Astrocyte (in vitro differentiated cells and primary cell): ENCODE measurements around the gene ARHGAP24.

Experiments used
- CTCF ChIP-seq: IDR thresholded peaks from 2 replicates; pipeline ENCODE4 v1.5.1; 2011; ENCODE audit warnings: low read depth, mild to moderate bottlenecking, inconsistent platforms, low read length, moderate library complexity; ENCODE audit not compliant: insufficient read depth
- EZH2 ChIP-seq: IDR thresholded peaks from 2 replicates; pipeline ENCODE4 v1.6.1; 2012; ENCODE audit warnings: mild to moderate bottlenecking, low read length, inconsistent platforms; ENCODE audit not compliant: insufficient read depth

- TF ChIP-seq CTCF (no peak), EZH2 (no peak)
Measured at GRCh38 chr4:85831647-85832046, 356.7 kb downstream of the ARHGAP24 start.
